Keratinocyte (primary cell): ENCODE data around the gene RRP1. TPM values are rescaled to one million over a fixed set of nuclear protein-coding genes. Genes with fewer than 3 reads are reported as not detected.

Experiments
- DNase-seq: peaks from one replicate; pipeline ENCODE4 v3.0.0-alpha.2; 2011; ENCODE audit warnings: low read depth, missing footprints, low spot score
- FAIRE-seq: peaks from 2 replicates; lab custom pipeline; 2011; peaks lifted over from hg19 to GRCh38; lab: Jason Lieb, UNC
- H2AFZ ChIP-seq: 2 replicates; pipeline ENCODE4 v1.6.0; 2012; ENCODE audit warnings: low read length, control low read depth, inconsistent platforms; ENCODE audit not compliant: control insufficient read depth
- H3K27ac ChIP-seq: 2 replicates; pipeline ENCODE4 v1.5.1; 2011; ENCODE audit warnings: low read length; ENCODE audit not compliant: control insufficient read depth, insufficient read depth
- H3K27me3 ChIP-seq: 3 replicates; pipeline ENCODE4 v1.6.0; 2011; ENCODE audit warnings: low read length; ENCODE audit not compliant: control insufficient read depth, insufficient read depth; ENCODE audit errors: extremely low read depth
- H3K36me3 ChIP-seq, 2 experiments: 2 replicates in 1 of 2; 3 replicates in 1 of 2; pipeline ENCODE4 v1.5.1; 2011; ENCODE audit warnings: low read length in 2 of 2, mild to moderate bottlenecking in 1 of 2; ENCODE audit not compliant: control insufficient read depth in 2 of 2, insufficient read depth in 2 of 2; ENCODE audit errors: extremely low read depth in 1 of 2
- H3K4me1 ChIP-seq: 3 replicates; pipeline ENCODE4 v1.5.1; 2011; ENCODE audit warnings: low read length; ENCODE audit not compliant: control insufficient read depth, insufficient read depth; ENCODE audit errors: extremely low read depth
- H3K4me2 ChIP-seq: 3 replicates; pipeline ENCODE4 v1.6.0; 2011; ENCODE audit warnings: low read depth, low read length; ENCODE audit not compliant: control insufficient read depth, insufficient read depth; ENCODE audit errors: extremely low read depth
- H3K4me3 ChIP-seq, 3 experiments: fragments of 200-600 bp in 1 of 3; sonication (generic) in 1 of 3; 2 replicates in 2 of 3; 3 replicates in 1 of 3; pipeline ENCODE4 v1.5.1; 2011 to 2016; ENCODE audit warnings: low read length in 3 of 3, mild to moderate bottlenecking in 3 of 3, control low read depth in 2 of 3, inconsistent platforms in 1 of 3, low read depth in 1 of 3, mixed read lengths in 1 of 3, mixed run types in 1 of 3, moderate library complexity in 1 of 3; ENCODE audit not compliant: control insufficient read depth in 2 of 3, insufficient read depth in 2 of 3; ENCODE audit errors: extremely low read depth in 1 of 3
- H3K79me2 ChIP-seq: 2 replicates; pipeline ENCODE4 v1.6.0; 2012; ENCODE audit warnings: low read length; ENCODE audit not compliant: control insufficient read depth, insufficient read depth
- H3K9ac ChIP-seq: 3 replicates; pipeline ENCODE4 v1.6.0; 2011; ENCODE audit warnings: low read length; ENCODE audit not compliant: control insufficient read depth, insufficient read depth; ENCODE audit errors: extremely low read depth
- H3K9me1 ChIP-seq: 3 replicates; pipeline ENCODE4 v1.6.0; 2011; ENCODE audit warnings: low read length; ENCODE audit not compliant: control insufficient read depth, insufficient read depth; ENCODE audit errors: extremely low read depth
- H3K9me3 ChIP-seq: 2 replicates; pipeline ENCODE4 v1.5.1; 2012; ENCODE audit warnings: low read depth, low read length; ENCODE audit not compliant: control insufficient read depth
- H4K20me1 ChIP-seq: 3 replicates; pipeline ENCODE4 v1.6.0; 2011; ENCODE audit warnings: low read length; ENCODE audit not compliant: control insufficient read depth, insufficient read depth; ENCODE audit errors: extremely low read depth
- CTCF ChIP-seq, 3 experiments: IDR thresholded peaks in 1 of 3; conservative IDR thresholded peaks in 1 of 3; optimal IDR thresholded peaks in 1 of 3; 2 replicates in 2 of 3; 3 replicates in 1 of 3; pipeline versions ENCODE3 to v1.5.1; 2011; ENCODE audit warnings: low read length in 3 of 3, mild to moderate bottlenecking in 3 of 3, moderate library complexity in 2 of 3, control low read depth in 1 of 3, inconsistent platforms in 1 of 3; ENCODE audit not compliant: insufficient read depth in 2 of 3; ENCODE audit errors: extremely low read depth in 1 of 3
- EZH2 ChIP-seq: IDR thresholded peaks from one replicate; pipeline ENCODE4 v1.6.1; 2012; ENCODE audit warnings: inconsistent platforms, mild to moderate bottlenecking, low read length, moderate library complexity
- dilution Hi-C: fragments of 300-500 bp; cut with MboI; formaldehyde crosslinking; loops from one replicate; pipeline ENCODE4 v1.7.0; 2020; ENCODE audit warnings: low sequenced_read_pairs; ENCODE audit not compliant: extremely low pct_ligation_motif_present
- polyA plus RNA-seq, 5 experiments: library from polyadenylated mRNA; depleted of rRNA in 3 of 5; stranded (reverse) in 3 of 5; stranded (forward) in 1 of 5; unstranded in 1 of 5; fragments of >200 nt; gene quantifications; 1 replicate in 1 of 5; 2 replicates in 3 of 5; 3 replicates in 1 of 5; pipeline versions ENCODE4 v1.2.1 to v1.2.3, GENCODE V29; 2011 to 2012; ENCODE audit warnings: missing spikeins in 2 of 5, low read depth in 1 of 5, low replicate concordance in 1 of 5

The RRP1 gene
- polyA plus RNA-seq, 1 donor (not counting 4 experiments of a cell fraction or from before 2014, with no cell fraction given) = 25.0 TPM

- no peaks in the 10 kb centered on the region for H4K20me1 ChIP-seq
- no peak overlapping the region for H3K4me2 ChIP-seq
- peaks cover 49 to 57% of the 10 kb centered on the region in 2 experiments for H3K36me3 ChIP-seq
- H2AFZ ChIP-seq = no peak overlapping the region
- H3K79me2 ChIP-seq = no peaks in the 10 kb centered on the region
- H3K9me3 ChIP-seq = no peaks in the 10 kb centered on the region
- no peaks in the 10 kb centered on the region for H3K9me1 ChIP-seq
- no peak for DNase-seq
- no peak for FAIRE-seq
- H3K9ac ChIP-seq = no peak overlapping the region
- no peak overlapping the region for H3K27ac ChIP-seq
- TF ChIP-seq CTCF (optimal IDR thresholded peaks at IDR 0.05 in 1 of 3, IDR thresholded peaks at IDR 0.05 in 1 of 3, conservative IDR thresholded peaks at IDR 0.05 in 1 of 3; ENCODE audit: extremely low read depth in 1 of 3, insufficient read depth in 2 of 3, low read length in 3 of 3) (no peak), EZH2 (no peak)
- dilution Hi-C loops = no loop called here
- no peaks in the 10 kb centered on the region for H3K4me1 ChIP-seq
- H3K4me3 ChIP-seq = no peak overlapping the region
- H3K27me3 ChIP-seq = no peaks in the 10 kb centered on the region
Observed at GRCh38 chr21:43800566-43800965, 11.2 kb downstream of the RRP1 start.

GRCh38 chr21:43801006-43801783 lies 11.8 kb downstream of the RRP1 start:
- H3K9me1 ChIP-seq = no peaks in the 10 kb centered on the region
- DNase-seq = no peak
- TF ChIP-seq CTCF (optimal IDR thresholded peaks at IDR 0.05 in 1 of 3, IDR thresholded peaks at IDR 0.05 in 1 of 3, conservative IDR thresholded peaks at IDR 0.05 in 1 of 3; ENCODE audit: extremely low read depth in 1 of 3, insufficient read depth in 2 of 3, low read length in 3 of 3) = no peak
- TF ChIP-seq EZH2 = no peak
- H3K4me2 ChIP-seq = no peak overlapping the region
- no peak for FAIRE-seq
- no peak overlapping the region for H2AFZ ChIP-seq
- H3K4me3 ChIP-seq = no peak overlapping the region
- peaks cover 49 to 56% of the 10 kb centered on the region in 2 experiments for H3K36me3 ChIP-seq
- no peaks in the 10 kb centered on the region for H4K20me1 ChIP-seq
- H3K4me1 ChIP-seq = no peaks in the 10 kb centered on the region
- no peak overlapping the region for H3K27ac ChIP-seq
- H3K9me3 ChIP-seq = no peaks in the 10 kb centered on the region
- dilution Hi-C loops = no loop called here
- H3K27me3 ChIP-seq = no peaks in the 10 kb centered on the region
- H3K9ac ChIP-seq = no peak overlapping the region
- H3K79me2 ChIP-seq = no peaks in the 10 kb centered on the region
